Measurements from ENCODE around the gene RCE1.

RCE1 gene

DNA sequence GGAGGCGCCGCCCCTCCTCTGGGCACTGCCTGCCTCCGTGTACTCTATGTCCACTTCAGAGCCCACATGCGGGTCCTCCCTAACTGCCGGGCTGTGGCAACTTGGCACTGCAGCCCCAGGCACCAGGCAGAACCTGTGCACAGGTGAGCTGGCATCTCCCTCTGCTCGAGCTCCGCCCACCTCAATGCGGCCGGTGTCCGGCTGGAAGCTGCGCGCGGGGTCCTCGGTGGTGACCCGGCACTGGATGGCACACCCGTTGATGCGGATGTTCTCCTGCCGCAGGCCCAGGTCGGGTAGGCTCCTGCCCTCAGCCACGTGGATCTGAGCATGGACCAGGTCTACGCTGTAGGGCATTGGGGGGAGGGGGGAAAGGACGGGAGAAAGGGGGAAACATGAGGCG lies 22.8 kb downstream of the RCE1 start:
- TF ChIP-seq, protein P1, sequence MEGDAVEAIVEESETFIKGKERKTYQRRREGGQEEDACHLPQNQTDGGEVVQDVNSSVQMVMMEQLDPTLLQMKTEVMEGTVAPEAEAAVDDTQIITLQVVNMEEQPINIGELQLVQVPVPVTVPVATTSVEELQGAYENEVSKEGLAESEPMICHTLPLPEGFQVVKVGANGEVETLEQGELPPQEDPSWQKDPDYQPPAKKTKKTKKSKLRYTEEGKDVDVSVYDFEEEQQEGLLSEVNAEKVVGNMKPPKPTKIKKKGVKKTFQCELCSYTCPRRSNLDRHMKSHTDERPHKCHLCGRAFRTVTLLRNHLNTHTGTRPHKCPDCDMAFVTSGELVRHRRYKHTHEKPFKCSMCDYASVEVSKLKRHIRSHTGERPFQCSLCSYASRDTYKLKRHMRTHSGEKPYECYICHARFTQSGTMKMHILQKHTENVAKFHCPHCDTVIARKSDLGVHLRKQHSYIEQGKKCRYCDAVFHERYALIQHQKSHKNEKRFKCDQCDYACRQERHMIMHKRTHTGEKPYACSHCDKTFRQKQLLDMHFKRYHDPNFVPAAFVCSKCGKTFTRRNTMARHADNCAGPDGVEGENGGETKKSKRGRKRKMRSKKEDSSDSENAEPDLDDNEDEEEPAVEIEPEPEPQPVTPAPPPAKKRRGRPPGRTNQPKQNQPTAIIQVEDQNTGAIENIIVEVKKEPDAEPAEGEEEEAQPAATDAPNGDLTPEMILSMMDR (IDR thresholded peaks at IDR 0.05; ENCODE audit: insufficient read depth, low read length, missing control alignments) = no peak
- DNase-seq (ENCODE audit: low read depth, low spot score) = no peak
- ChIA-PET POLR2A (no interaction called here), CTCF (interaction anchor here (0.9 to 1.5 kb wide), 3 partner anchors 16 to 110 kb away, joined by 3 read pairs; partner anchors contain the start of gene C11orf86)
- no peak overlapping the region for H3K4me3 ChIP-seq (ENCODE audit: low read depth, low read length)

DNA sequence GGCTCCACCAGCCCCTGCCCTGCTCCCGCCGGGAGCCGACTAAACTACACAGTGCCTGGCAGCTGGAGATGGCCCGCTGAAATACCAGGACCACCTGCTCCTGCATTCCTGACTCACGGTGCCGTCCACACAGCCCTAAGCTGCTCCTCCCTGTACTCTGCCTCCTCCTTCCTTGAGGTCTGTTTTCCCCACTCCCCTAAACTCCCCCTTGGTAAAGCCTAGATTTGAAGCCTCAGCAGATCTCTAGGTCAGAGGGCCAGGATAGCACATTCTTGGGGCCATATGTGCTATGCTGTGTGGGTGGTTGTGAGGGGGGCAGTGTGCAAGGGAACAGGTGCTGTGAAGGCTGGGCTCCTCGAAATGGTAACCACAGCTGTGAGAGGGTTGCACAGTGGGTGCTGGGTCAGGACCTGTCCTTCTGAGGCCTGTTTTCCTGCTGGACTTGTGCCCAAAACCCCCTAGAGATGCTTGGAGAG lies 23.3 kb downstream of the RCE1 start:
- no peak overlapping the region for H3K4me3 ChIP-seq (ENCODE audit: low read depth, low read length)
- TF ChIP-seq, protein P1 (IDR thresholded peaks at IDR 0.05; ENCODE audit: insufficient read depth, low read length, missing control alignments) = no peak
- POLR2A ChIA-PET = no interaction called here
- CTCF ChIA-PET = interaction anchor here (1.0 to 1.8 kb wide), 3 partner anchors 14 to 109 kb away, joined by 3 to 5 read pairs (median 4); partner anchors contain the start of gene C11orf86
- DNase-seq (ENCODE audit: low read depth, low spot score) = no peak

DNA sequence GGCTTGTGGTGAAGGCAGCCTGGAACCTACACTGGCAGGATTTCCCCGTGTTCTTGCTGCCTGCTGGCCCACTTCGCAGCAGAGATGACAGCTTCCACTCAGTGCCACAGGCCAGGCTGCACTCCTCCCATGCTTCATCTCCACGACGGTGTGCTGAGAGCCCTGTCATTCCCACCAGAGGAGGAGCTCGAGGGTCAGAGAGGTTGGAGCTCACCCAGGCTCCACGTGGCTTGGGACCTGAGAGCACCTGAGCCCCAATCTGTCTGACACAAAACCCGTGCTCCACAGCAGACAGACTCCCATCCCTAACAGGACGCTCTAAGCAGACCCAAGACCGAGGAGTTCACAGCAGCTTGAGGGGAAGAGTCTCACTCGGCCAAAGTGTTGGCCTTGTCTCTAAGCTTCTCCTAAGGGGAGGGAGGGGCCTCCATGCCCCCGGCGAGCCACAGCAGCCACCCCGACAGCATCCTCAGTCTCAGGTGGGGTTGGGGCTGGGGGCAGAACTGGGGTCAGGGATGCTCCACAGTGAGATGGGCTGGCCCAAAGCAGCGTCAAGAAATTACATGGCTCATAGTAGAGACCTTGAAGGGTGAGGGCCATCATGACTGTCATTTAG lies 24.3 kb downstream of the RCE1 start:
- CTCF ChIA-PET = interaction anchor here (1.5 to 1.8 kb wide), 2 partner anchors 13 to 14 kb away, joined by 4 to 5 read pairs; no protein-coding TSS in a partner anchor

DNA sequence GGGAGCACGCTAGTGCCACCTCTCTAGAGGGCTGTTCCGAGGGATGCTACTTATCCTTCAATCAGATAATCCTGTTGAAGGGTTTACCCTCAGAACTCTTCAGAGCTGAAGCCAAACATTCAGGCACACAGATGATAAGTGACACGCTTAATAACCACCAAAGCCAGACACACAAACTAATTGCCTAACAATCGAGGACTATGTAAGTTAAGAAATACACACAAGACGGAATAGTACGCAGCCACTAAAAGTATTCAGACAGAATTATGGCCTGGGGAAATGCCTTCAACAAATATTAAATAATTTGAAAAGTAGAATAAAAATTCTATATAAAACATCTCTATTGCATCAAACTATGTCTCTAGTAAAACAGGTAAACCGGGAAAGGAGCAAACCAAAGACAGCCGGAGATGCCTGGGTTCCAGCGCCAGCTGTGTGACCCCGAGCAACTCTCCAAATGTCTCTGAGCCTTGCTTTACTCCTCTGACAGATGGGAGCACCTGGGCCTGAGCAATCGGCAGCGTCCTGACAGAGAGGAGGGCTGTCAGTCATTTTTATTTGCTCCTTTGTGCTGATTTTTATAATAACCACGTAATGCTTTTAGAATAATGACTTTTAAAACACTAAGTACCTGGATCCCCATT lies 25.0 kb downstream of the RCE1 start:
- TF ChIP-seq, protein P1 (IDR thresholded peaks at IDR 0.05; ENCODE audit: insufficient read depth, low read length, missing control alignments) = no peak
- H3K4me3 ChIP-seq (ENCODE audit: low read depth, low read length) = no peak overlapping the region
- CTCF ChIA-PET = interaction anchor here (1.5 to 1.8 kb wide), 2 partner anchors 12 to 14 kb away, joined by 4 to 5 read pairs; no protein-coding TSS in a partner anchor
- no peak for DNase-seq (ENCODE audit: low read depth, low spot score)
- POLR2A ChIA-PET = no interaction called here

More for the DNA sequence above, 24.3 kb downstream of the RCE1 start:
- no peak overlapping the region for H3K4me3 ChIP-seq (ENCODE audit: low read depth, low read length)
- TF ChIP-seq, protein P1 (IDR thresholded peaks at IDR 0.05; ENCODE audit: insufficient read depth, low read length, missing control alignments) = no peak
- no peak for DNase-seq (ENCODE audit: low read depth, low spot score)
- POLR2A ChIA-PET = no interaction called here

DNA sequence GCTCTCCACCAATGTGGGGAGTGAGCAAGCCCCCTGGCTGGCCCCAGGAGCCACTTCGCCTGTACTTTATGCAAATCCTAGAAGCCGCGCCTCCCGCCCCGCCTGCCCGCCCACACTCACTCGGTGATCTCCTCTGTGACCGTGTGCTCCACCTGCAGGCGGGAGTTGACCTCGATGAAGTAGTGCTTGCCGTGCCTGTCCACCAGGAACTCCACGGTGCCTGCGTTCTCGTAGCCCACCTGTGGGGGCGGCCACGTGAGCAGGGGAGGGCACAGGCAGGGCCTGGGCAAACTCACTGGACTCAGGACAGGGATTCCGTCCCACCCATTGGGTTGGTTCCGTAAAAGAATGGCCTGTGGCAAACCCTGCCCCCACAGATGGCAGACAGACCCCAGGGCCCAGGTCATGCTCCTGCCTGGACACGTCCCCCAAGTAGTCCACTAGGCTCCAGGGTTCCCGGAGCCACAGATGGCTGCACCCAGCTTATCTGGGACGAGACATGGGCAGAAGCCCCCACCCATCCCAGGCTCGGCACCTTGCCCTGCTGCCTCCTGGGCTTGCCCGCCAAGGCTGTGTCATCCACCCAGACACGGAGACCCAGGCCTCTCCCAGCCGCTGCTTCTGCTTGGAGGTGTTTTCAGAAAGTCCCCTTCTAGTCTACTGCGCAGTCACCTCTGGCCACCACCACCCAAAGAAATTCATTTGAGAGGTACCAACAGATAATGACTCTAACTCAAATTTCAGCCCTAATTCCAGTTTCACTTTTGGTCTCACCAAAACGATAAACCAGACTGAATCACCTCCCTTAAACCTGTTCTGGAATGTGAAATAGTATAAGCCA lies 25.7 kb downstream of the RCE1 start:
- H3K4me3 ChIP-seq (ENCODE audit: low read depth, low read length) = no peak overlapping the region
- POLR2A ChIA-PET = no interaction called here
- DNase-seq (ENCODE audit: low read depth, low spot score) = no peak
- CTCF ChIA-PET = interaction anchor here (4.5 kb wide), 1 partner anchor 13 kb away, joined by 27 read pairs; no protein-coding TSS in a partner anchor
- TF ChIP-seq, protein P1 (IDR thresholded peaks at IDR 0.05; ENCODE audit: insufficient read depth, low read length, missing control alignments) = no peak

DNA sequence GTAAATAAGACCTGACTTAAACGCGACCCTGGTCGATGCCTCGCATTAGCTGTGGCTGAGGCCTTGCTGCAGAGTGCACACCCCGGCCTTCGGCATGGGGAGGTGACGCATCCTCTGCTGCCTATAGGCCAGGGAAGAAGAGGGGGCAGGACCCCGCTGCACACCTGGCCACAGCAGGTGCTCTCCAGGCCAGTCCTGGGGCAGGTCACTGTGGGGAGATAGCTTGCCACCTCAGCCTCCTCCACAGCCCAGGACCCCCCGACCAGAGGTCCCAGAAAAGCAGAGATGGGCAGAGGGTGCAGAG lies 26.3 kb downstream of the RCE1 start:
- no peak overlapping the region for H3K4me3 ChIP-seq (ENCODE audit: low read depth, low read length)
- TF ChIP-seq, protein P1 (IDR thresholded peaks at IDR 0.05; ENCODE audit: insufficient read depth, low read length, missing control alignments) = no peak
- CTCF ChIA-PET = interaction anchor here (4.5 kb wide), 1 partner anchor 12 kb away, joined by 27 read pairs; no protein-coding TSS in a partner anchor
- no peak for DNase-seq (ENCODE audit: low read depth, low spot score)
- POLR2A ChIA-PET = no interaction called here
